Measurements from ENCODE around the gene SFXN5.

GRCh38 chr2:73082523-73083410, 11.3 kb upstream of the SFXN5 start:
- TF ChIP-seq CTCF (IDR thresholded peaks at IDR 0.05): no peak
- no peak for TF ChIP-seq POLR2A (IDR thresholded peaks at IDR 0.05)

All from testis (tissue), 2 donors.